LNCaP clone FGC (cell line): ENCODE data around the gene FLNB.
A peak's percentile ranks its signal among the peaks of the same experiment; 100 is the strongest.

ENCODE experiments used
- DNase-seq: peaks from one replicate; pipeline ENCODE4 v3.0.0-alpha.2; 2011; ENCODE audit warnings: low read depth
- H3K4me3 ChIP-seq: 2 replicates; pipeline ENCODE4 v1.5.1; 2011; ENCODE audit warnings: mild to moderate bottlenecking, low read depth, low read length, control low read depth
- CTCF ChIP-seq: IDR thresholded peaks from 2 replicates; pipeline ENCODE4 v1.5.1; 2012; ENCODE audit warnings: mild to moderate bottlenecking; ENCODE audit not compliant: control insufficient read depth, insufficient read depth; ENCODE audit errors: extremely low read depth

FLNB gene

GRCh38 chr3:58008141-58009025 is at the start of gene FLNB:
Gene FLNB, plus strand, starts transcription at chr3:58008422. Its CDS starts 143 bp downstream, at chr3:58008565.
- TF ChIP-seq CTCF: peak; percentile 95
- no peak for DNase-seq

GRCh38 chr3:57958642-57959422 is 49.4 kb upstream of the FLNB start:
- no peak for DNase-seq
- no peak overlapping the region for H3K4me3 ChIP-seq
- no peak for TF ChIP-seq CTCF

More at GRCh38 chr3:58008141-58009025, at the start of gene FLNB:
- H3K4me3 ChIP-seq: peak within 1 kb of the TSS; percentile 99

GRCh38 chr3:57959423-57960173 is 48.6 kb upstream of the FLNB start:
- no peak for TF ChIP-seq CTCF
- no peak overlapping the region for H3K4me3 ChIP-seq
- no peak for DNase-seq

DNA sequence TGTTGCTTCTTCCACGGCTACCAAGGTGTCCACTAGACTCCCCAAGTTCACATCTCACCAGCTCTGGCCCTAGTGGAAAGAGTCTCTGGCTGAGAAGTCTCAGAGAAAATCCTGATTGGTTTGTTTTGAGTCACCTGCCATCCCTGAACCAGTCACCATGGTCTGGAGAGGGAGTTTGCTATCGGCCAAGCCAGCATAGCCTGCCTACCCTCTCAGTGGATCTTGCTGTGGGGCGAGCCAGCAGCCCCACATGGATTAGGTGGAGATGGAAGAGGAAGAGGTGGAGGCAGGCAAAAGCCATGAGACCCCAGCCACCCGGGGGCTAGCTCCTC is 48.1 kb upstream of the FLNB start:
- H3K4me3 ChIP-seq: no peak overlapping the region
- no peak for DNase-seq
- no peak for TF ChIP-seq CTCF

- H3K4me3 ChIP-seq: no peak overlapping the region
- no peak for DNase-seq
- no peak for TF ChIP-seq CTCF
These were observed 46.9 kb upstream of the FLNB start for GRCh38 chr3:57961177-57961827.

DNA sequence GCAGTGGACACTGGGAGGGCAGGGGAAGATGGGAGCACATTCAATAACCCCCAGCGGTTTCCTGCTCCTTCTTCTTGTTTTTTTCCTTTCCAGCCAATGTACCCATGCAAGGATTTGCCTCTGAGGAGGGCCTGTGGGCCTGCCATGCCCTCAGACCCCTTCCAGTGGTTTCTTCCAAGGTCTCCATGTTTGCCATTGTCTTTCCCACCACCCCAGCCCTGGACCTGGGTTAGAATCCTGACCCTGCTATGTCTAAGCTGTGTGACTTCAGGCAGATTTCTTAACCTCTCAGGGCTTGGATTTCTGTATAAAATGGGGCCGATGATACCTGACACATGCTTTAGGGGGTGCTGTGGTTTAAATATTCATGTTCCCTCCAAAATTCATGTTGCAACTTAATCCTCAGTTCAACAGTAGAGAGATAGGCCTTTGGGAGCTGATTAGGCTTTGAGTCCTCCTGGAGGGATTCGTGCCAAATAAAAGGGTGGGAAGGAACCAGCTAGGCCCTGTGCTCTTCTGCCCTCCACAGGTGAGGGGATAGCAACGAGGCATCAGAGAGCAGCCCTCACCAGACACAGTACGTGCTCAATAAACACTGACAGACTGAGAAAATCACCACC is 46.3 kb upstream of the FLNB start:
- TF ChIP-seq CTCF: peak; percentile 18; the same call in 1 of the 2 replicates
- DNase-seq: no peak

More for the DNA sequence above, 46.3 kb upstream of the FLNB start:
- H3K4me3 ChIP-seq: no peak overlapping the region
